Measurements from ENCODE around the gene DUOXA1.
"Not testable (repeated sequence)": the region's sequence is repeated elsewhere in the genome, so short reads cannot be mapped to it uniquely, and the experiment has no call there.

The DUOXA1 gene

DNA sequence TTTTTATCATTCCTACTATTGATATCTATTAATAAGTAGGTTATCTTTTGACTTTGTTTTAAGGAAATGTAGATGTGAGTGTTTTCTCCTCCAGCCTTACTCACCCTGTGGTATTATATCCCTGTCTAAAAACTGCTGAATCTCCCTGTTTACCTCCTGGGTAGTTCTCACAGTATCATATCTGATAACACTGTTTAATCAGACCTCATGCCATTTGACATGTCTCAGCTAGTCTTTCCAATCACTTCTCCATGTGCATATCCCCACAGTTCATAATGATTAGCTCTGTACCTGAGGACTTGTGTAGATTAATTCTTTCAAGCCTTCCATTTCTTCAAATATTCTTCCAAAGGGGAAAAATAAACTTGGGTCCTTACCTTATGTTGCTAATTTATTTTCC, 46.5 kb downstream of the DUOXA1 start:
- no peak overlapping the region for H3K4ac ChIP-seq (ENCODE audit: low read depth in 1 of 2, low read length in 2 of 2)
- no peak overlapping the region for H2BK15ac ChIP-seq (ENCODE audit: low read depth, poor library complexity, severe bottlenecking)
- no peak overlapping the region for H2AFZ ChIP-seq (ENCODE audit: low read depth, low read length)
- no peak overlapping the region for H3K18ac ChIP-seq (ENCODE audit: low read depth in 1 of 2, low read length in 2 of 2)
- no peak overlapping the region for H2AK5ac ChIP-seq (ENCODE audit: low read length, severe bottlenecking)
- no peak overlapping the region for H3K4me2 ChIP-seq (ENCODE audit: low read length, poor library complexity, severe bottlenecking)
- no peak overlapping the region for H3K23ac ChIP-seq (ENCODE audit: low read length in 2 of 2)
- no peak overlapping the region for H3K14ac ChIP-seq (ENCODE audit: low read length in 2 of 2)
- no peaks in the 10 kb centered on the region for H3K79me1 ChIP-seq (replicated peaks; ENCODE audit: low read length, poor library complexity, severe bottlenecking)
- no peak overlapping the region for H2BK5ac ChIP-seq (ENCODE audit: low read depth, low read length, poor library complexity, severe bottlenecking)
- no peak overlapping the region for H3K27ac ChIP-seq (ENCODE audit: low read length, poor library complexity, severe bottlenecking)
- H2BK120ac ChIP-seq (ENCODE audit: low read depth, low read length): no peak overlapping the region
- no peak for DNase-seq
- H3K9ac ChIP-seq (ENCODE audit: low read length): no peak overlapping the region
- H3K9me3 ChIP-seq (ENCODE audit: control insufficient read depth, low read length): no peaks in the 10 kb centered on the region
- H3K27me3 ChIP-seq (ENCODE audit: control insufficient read depth in 1 of 2, insufficient read depth in 1 of 2, low read length in 2 of 2): peaks cover 15 to 21% of the 10 kb centered on the region in 2 experiments
- H3K4me1 ChIP-seq (ENCODE audit: control insufficient read depth, insufficient read depth, low read depth, low read length): no peaks in the 10 kb centered on the region
- H4K91ac ChIP-seq (ENCODE audit: low read length): no peak overlapping the region
- H2BK12ac ChIP-seq (ENCODE audit: low read length in 2 of 2): no peak overlapping the region
- H4K8ac ChIP-seq (ENCODE audit: low read length): no peak overlapping the region
- H3K36me3 ChIP-seq (ENCODE audit: control insufficient read depth in 1 of 2, insufficient read depth in 2 of 2, low read depth in 1 of 2, low read length in 2 of 2): no peaks in the 10 kb centered on the region
- H3K4me3 ChIP-seq (ENCODE audit: insufficient read depth in 1 of 2, low read depth in 1 of 2, low read length in 2 of 2): no peak overlapping the region

DNA sequence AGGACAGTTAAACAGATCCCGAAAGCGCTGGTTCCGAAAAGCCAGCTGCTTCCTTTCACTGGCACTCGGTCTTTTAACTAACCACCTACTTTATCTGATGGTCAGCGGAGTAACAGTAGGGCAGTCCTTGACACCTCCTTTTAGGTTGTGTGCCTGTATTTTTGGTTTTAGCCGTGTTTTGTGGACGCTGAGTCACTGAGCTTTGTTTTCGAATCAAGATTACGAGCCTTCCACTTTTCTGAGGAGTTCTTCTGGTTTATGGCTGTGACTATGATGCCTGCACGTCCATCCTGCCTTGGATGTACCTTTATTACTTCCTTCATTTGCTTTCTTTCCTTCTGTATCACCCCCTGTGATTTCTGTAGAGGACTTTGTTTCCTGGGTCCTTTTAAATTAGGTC, 47.3 kb downstream of the DUOXA1 start:
- not testable (repeated sequence) for H4K8ac ChIP-seq (ENCODE audit: low read length); H3K18ac ChIP-seq (ENCODE audit: low read depth in 1 of 2, low read length in 2 of 2); H2AFZ ChIP-seq (ENCODE audit: low read depth, low read length); H3K79me1 ChIP-seq (replicated peaks; ENCODE audit: low read length, poor library complexity, severe bottlenecking); H2BK15ac ChIP-seq (ENCODE audit: low read depth, poor library complexity, severe bottlenecking); DNase-seq; H3K14ac ChIP-seq (ENCODE audit: low read length in 2 of 2); H3K4me1 ChIP-seq (ENCODE audit: control insufficient read depth, insufficient read depth, low read depth, low read length); H4K91ac ChIP-seq (ENCODE audit: low read length); H3K36me3 ChIP-seq (ENCODE audit: control insufficient read depth in 1 of 2, insufficient read depth in 2 of 2, low read depth in 1 of 2, low read length in 2 of 2); H3K27ac ChIP-seq (ENCODE audit: low read length, poor library complexity, severe bottlenecking); H3K4me3 ChIP-seq (ENCODE audit: insufficient read depth in 1 of 2, low read depth in 1 of 2, low read length in 2 of 2); H2BK12ac ChIP-seq (ENCODE audit: low read length in 2 of 2); H2AK5ac ChIP-seq (ENCODE audit: low read length, severe bottlenecking); H2BK5ac ChIP-seq (ENCODE audit: low read depth, low read length, poor library complexity, severe bottlenecking); H3K9me3 ChIP-seq (ENCODE audit: control insufficient read depth, low read length); H3K23ac ChIP-seq (ENCODE audit: low read length in 2 of 2); H2BK120ac ChIP-seq (ENCODE audit: low read depth, low read length); H3K9ac ChIP-seq (ENCODE audit: low read length); H3K4me2 ChIP-seq (ENCODE audit: low read length, poor library complexity, severe bottlenecking); H3K4ac ChIP-seq (ENCODE audit: low read depth in 1 of 2, low read length in 2 of 2)
- H3K27me3 ChIP-seq (ENCODE audit: control insufficient read depth in 1 of 2, insufficient read depth in 1 of 2, low read length in 2 of 2): peaks cover 14% of the 10 kb centered on the region in 2 experiments
- no CpG with 5 or more reads among the region's 10 CpGs for WGBS

DNA sequence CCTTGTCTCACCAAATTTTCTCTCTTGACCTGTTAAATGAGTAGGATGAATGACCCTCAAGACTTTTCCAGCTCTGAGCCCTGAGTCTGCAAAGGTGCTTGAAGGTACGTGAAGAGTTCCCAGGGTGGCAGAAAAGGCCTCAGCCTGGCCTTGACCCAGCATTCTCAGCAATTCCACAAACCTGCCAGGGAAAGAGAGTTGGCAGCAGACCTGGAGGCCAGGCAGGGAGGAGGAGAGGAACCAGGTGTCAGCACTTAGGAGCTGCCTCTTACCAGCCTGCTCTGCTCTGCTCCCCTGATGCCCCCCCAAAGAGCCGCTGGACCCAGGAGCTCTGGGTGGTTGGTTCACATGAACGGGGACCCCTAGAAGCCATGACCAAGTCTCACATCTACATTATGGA, 49.1 kb downstream of the DUOXA1 start:
- not testable (repeated sequence) for H3K14ac ChIP-seq (ENCODE audit: low read length in 2 of 2); H3K36me3 ChIP-seq (ENCODE audit: control insufficient read depth in 1 of 2, insufficient read depth in 2 of 2, low read depth in 1 of 2, low read length in 2 of 2); H3K27me3 ChIP-seq (ENCODE audit: control insufficient read depth in 1 of 2, insufficient read depth in 1 of 2, low read length in 2 of 2); H3K9me3 ChIP-seq (ENCODE audit: control insufficient read depth, low read length); H2BK12ac ChIP-seq (ENCODE audit: low read length in 2 of 2); H4K8ac ChIP-seq (ENCODE audit: low read length); H3K79me1 ChIP-seq (replicated peaks; ENCODE audit: low read length, poor library complexity, severe bottlenecking); H3K4me2 ChIP-seq (ENCODE audit: low read length, poor library complexity, severe bottlenecking); H3K23ac ChIP-seq (ENCODE audit: low read length in 2 of 2); DNase-seq; H4K91ac ChIP-seq (ENCODE audit: low read length); H3K9ac ChIP-seq (ENCODE audit: low read length); H3K18ac ChIP-seq (ENCODE audit: low read depth in 1 of 2, low read length in 2 of 2); H2BK15ac ChIP-seq (ENCODE audit: low read depth, poor library complexity, severe bottlenecking); H2AFZ ChIP-seq (ENCODE audit: low read depth, low read length); H3K27ac ChIP-seq (ENCODE audit: low read length, poor library complexity, severe bottlenecking); H3K4ac ChIP-seq (ENCODE audit: low read depth in 1 of 2, low read length in 2 of 2); H2AK5ac ChIP-seq (ENCODE audit: low read length, severe bottlenecking); H2BK5ac ChIP-seq (ENCODE audit: low read depth, low read length, poor library complexity, severe bottlenecking); H3K4me3 ChIP-seq (ENCODE audit: insufficient read depth in 1 of 2, low read depth in 1 of 2, low read length in 2 of 2); H3K4me1 ChIP-seq (ENCODE audit: control insufficient read depth, insufficient read depth, low read depth, low read length); H2BK120ac ChIP-seq (ENCODE audit: low read depth, low read length)
- WGBS: 96% methylated on average over 2 of the region's 3 CpGs

DNA sequence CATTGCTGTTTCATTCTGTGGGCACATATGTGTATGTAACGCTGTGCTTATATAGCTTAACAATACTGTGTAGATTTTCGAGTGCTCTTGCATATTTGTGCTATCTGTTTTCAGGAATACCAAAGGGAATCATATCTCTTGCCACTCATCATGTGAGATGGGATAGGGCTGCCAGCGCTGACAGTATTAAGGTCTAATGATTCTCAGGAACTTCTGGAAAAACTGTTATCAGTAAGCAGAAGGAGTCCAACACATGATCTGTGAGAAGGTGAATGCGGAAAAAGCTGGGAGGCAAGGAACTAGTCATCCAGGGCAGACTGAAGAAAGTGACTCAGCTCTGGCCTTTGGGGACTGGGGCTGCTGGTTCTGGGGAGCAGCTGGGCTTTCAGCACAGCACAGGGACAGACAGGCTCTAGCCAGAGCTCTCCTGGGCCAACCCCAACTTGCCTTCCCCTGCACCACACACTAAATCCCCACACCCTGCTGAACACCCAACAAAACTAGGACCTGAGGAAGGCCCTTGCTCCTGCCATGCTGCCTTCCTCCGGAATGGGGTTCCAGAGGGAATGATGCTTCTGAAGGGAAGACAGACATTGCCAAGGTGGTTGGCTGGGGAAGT, 49.9 kb downstream of the DUOXA1 start:
- not testable (repeated sequence) for H3K27me3 ChIP-seq (ENCODE audit: control insufficient read depth in 1 of 2, insufficient read depth in 1 of 2, low read length in 2 of 2); H2BK12ac ChIP-seq (ENCODE audit: low read length in 2 of 2); H3K23ac ChIP-seq (ENCODE audit: low read length in 2 of 2); H3K27ac ChIP-seq (ENCODE audit: low read length, poor library complexity, severe bottlenecking); H2BK5ac ChIP-seq (ENCODE audit: low read depth, low read length, poor library complexity, severe bottlenecking); H3K4me2 ChIP-seq (ENCODE audit: low read length, poor library complexity, severe bottlenecking); H3K14ac ChIP-seq (ENCODE audit: low read length in 2 of 2); DNase-seq; H3K18ac ChIP-seq (ENCODE audit: low read depth in 1 of 2, low read length in 2 of 2); H3K4ac ChIP-seq (ENCODE audit: low read depth in 1 of 2, low read length in 2 of 2); H4K91ac ChIP-seq (ENCODE audit: low read length); H2AFZ ChIP-seq (ENCODE audit: low read depth, low read length); H2BK15ac ChIP-seq (ENCODE audit: low read depth, poor library complexity, severe bottlenecking); H2BK120ac ChIP-seq (ENCODE audit: low read depth, low read length); H3K79me1 ChIP-seq (replicated peaks; ENCODE audit: low read length, poor library complexity, severe bottlenecking); H2AK5ac ChIP-seq (ENCODE audit: low read length, severe bottlenecking); H4K8ac ChIP-seq (ENCODE audit: low read length); H3K4me1 ChIP-seq (ENCODE audit: control insufficient read depth, insufficient read depth, low read depth, low read length); H3K9ac ChIP-seq (ENCODE audit: low read length); H3K36me3 ChIP-seq (ENCODE audit: control insufficient read depth in 1 of 2, insufficient read depth in 2 of 2, low read depth in 1 of 2, low read length in 2 of 2); H3K4me3 ChIP-seq (ENCODE audit: insufficient read depth in 1 of 2, low read depth in 1 of 2, low read length in 2 of 2); H3K9me3 ChIP-seq (ENCODE audit: control insufficient read depth, low read length)
- 94% methylated on average over 1 of the region's 5 CpGs for WGBS

Data from mesenchymal stem cell (in vitro differentiated cells and primary cell).